PFSK-1 (cell line): ENCODE measurements around the gene VSIG4.

ENCODE experiments used
- FOXP2 ChIP-seq: optimal IDR thresholded peaks from 2 replicates; pipeline ENCODE3; 2011; ENCODE audit warnings: borderline replicate concordance, control low read depth, inconsistent platforms; ENCODE audit not compliant: insufficient read depth; ENCODE audit errors: extremely low read length, extremely low read depth
- POLR2AphosphoS5 ChIP-seq: IDR thresholded peaks from 2 replicates; pipeline ENCODE4 v1.6.1; 2012; ENCODE audit warnings: low read depth, mild to moderate bottlenecking, control low read depth, low read length, moderate library complexity
- REST ChIP-seq, 2 experiments: IDR thresholded peaks; 2 replicates each; pipeline versions ENCODE4 v1.6.1 to v1.8.0; 2011 to 2012; ENCODE audit warnings: low read depth in 2 of 2, low read length in 2 of 2, control low read depth in 1 of 2, inconsistent platforms in 1 of 2, mild to moderate bottlenecking in 1 of 2, moderate library complexity in 1 of 2; ENCODE audit not compliant: insufficient read depth in 1 of 2
- SIN3A ChIP-seq: IDR thresholded peaks from 2 replicates; pipeline ENCODE4 v1.6.1; 2012; ENCODE audit warnings: mild to moderate bottlenecking, low read length, moderate library complexity, borderline replicate concordance; ENCODE audit not compliant: insufficient read depth
- TAF1 ChIP-seq: IDR thresholded peaks from 2 replicates; pipeline ENCODE4 v1.6.1; 2012; ENCODE audit warnings: low read length, control low read depth, borderline replicate concordance; ENCODE audit not compliant: insufficient read depth

VSIG4 gene

GRCh38 chrX:66001596-66001995 lies 38.3 kb downstream of the VSIG4 start:
- TF ChIP-seq SIN3A (no peak), FOXP2 (no peak), REST (IDR thresholded peaks at IDR 0.05; ENCODE audit: insufficient read depth in 1 of 2, low read depth in 2 of 2, low read length in 2 of 2) (no peak), TAF1 (no peak), POLR2AphosphoS5 (no peak)

DNA sequence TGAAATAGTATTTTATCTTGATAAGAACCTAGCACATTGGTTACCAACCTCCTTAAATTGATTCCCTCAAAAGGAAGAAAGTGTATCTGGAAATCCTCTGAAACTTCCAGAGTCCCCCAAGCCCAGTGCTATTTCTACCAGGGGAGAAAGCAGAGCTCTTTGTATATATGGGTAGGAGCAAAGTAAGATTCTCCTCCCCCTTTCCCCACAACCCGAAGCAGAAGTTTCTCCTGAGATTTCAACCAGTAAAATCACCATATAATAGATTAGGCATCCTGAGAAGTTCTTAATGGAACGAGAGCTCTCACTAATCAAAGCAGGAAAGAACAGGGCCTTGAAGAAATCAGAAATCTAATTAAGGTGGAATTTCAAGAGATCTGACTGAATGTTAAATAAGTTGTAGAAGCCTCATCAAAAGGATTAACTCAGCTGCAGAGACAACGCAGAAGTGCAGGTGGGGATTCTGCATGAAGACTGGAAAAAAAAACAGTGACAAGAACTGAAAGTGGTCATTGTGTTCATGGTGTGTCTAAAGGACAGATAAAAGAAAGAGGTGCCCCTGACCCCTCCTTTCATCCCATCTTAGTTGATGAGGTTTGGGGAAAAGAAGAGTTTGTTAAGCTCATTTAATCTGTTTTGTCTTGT lies 39.1 kb downstream of the VSIG4 start:
- TF ChIP-seq REST (IDR thresholded peaks at IDR 0.05; ENCODE audit: insufficient read depth in 1 of 2, low read depth in 2 of 2, low read length in 2 of 2): no peak
- no peak for TF ChIP-seq TAF1
- no peak for TF ChIP-seq FOXP2
- no peak for TF ChIP-seq POLR2AphosphoS5
- TF ChIP-seq SIN3A: no peak

- no peak for TF ChIP-seq FOXP2
- no peak for TF ChIP-seq POLR2AphosphoS5
- no peak for TF ChIP-seq TAF1
- no peak for TF ChIP-seq REST (IDR thresholded peaks at IDR 0.05; ENCODE audit: insufficient read depth in 1 of 2, low read depth in 2 of 2, low read length in 2 of 2)
- no peak for TF ChIP-seq SIN3A
Observed at GRCh38 chrX:66000178-66000577, 39.7 kb downstream of the VSIG4 start.

DNA sequence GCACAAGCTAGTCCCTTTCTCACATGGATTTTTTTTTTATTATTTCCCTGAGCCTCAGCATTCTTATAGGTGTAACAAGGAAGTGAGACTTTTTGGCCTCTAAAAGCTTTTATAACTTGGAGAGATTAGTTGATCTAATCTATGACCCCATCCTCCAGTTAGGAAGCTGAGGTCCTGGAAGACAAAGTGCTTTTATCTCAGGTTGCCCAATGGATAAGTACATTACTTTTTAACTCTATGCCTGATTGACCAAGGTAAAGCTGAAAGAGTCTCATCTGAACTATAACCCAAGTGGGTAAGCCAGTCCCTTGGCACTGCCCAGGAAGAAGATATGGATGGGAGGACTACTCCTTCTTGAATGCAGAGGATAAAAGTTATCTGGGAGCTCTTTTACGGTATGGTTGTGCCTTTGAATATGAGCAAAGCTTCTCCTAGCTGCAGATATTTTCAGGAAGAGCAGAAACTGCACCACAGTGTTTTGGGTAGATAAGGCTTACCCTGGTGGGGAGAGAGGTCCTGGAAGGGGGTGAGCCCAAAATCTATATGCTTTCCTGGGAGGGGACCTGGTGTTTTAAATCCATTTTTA lies 40.2 kb downstream of the VSIG4 start:
- TF ChIP-seq FOXP2: no peak
- TF ChIP-seq TAF1: no peak

DNA sequence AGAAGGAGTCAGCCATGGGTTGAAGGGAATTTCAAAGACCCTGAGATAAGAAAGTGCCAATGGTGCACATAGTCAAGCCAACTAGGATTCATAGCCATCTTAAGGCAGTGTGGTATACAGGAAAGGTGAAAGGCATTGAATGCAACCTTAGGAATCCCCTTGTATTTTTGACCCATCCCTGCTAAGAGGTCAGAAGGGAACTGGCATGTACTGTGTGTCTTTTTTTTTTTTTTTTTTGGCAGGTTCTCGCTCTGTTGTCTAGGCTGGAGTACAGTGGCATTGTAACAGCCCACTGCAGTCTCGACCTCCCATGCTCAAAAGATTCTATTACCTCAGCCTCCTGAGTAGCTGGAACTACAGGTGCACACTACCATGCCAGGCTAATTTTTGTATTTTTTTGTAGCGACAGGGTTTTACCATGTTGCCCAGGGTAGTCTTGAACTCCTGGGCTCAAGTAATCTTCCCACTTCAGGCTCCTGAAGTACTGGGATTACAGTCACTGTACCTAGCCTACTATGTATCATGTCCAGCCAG lies 40.8 kb downstream of the VSIG4 start:
- TF ChIP-seq POLR2AphosphoS5: no peak
- TF ChIP-seq SIN3A: no peak
- no peak for TF ChIP-seq FOXP2
- no peak for TF ChIP-seq TAF1
- no peak for TF ChIP-seq REST (IDR thresholded peaks at IDR 0.05; ENCODE audit: insufficient read depth in 1 of 2, low read depth in 2 of 2, low read length in 2 of 2)
